Breast epithelium (tissue), 3 donors: ENCODE data around the gene CCDC157.

Experiments used
- CTCF ChIP-seq, 3 donors: fragments of 450-650 bp; IDR thresholded peaks; one replicate each; pipeline ENCODE4 v1.5.1; 2016 to 2017; ENCODE audit warnings: antibody characterized with exemption in 3 of 3, mild to moderate bottlenecking in 3 of 3, moderate library complexity in 3 of 3
- POLR2A ChIP-seq: fragments of 450-650 bp; IDR thresholded peaks from one replicate; pipeline ENCODE4 v1.6.1; 2016; ENCODE audit warnings: antibody characterized with exemption, mild to moderate bottlenecking, moderate library complexity

GRCh38 chr22:30400159-30400558 is 43.4 kb downstream of the CCDC157 start:
- TF ChIP-seq CTCF (IDR thresholded peaks at IDR 0.05) (no peak), POLR2A (no peak)
